NCI-H2227 treated with DMSO at 0.1 percent for 48 hours (cell line): Measurements from ENCODE around the gene RNGTT.
"Not testable (repeated sequence)": the region's sequence is repeated elsewhere in the genome, so short reads cannot be mapped to it uniquely, and the experiment has no call there.

Experiments used
- DNase-seq: peaks from one replicate; lab custom pipeline; 2025; lab: John Stamatoyannopoulos, UW

RNGTT gene

DNA sequence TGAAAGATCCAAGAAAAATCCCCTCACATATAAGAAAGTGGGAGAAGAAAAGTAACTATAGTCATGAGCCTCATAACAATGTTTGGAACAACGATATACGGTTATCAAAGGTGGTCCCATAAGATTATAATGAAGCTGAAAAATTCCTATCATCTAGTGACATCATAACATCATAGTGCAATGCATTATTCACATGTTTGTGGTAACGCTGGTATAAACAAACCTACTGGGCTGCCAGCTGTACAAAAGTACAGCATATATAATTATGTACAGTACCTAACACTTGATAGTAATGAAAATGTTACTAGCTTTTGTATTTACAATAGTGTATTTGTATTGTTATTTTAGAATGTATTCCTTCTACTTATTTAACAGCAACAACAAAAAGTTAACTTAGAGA, 240.7 kb downstream of the RNGTT start:
- DNase-seq, result no peak

DNA sequence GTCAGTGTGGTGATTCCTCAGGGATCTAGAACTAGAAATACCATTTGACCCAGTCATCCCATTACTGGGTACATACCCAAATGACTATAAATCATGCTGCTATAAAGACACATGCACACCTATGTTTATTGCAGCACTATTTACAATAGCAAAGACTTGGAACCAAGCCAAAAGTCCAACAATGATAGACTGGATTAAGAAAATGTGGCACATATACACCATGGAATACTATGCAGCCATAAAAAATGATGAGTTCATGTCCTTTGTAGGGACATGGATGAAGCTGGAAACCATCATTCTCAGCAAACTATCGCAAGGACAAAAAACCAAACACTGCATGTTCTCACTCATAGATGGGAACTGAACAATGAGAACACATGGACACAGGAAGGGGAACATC, 247.0 kb downstream of the RNGTT start:
- DNase-seq, result not testable (repeated sequence)

DNA sequence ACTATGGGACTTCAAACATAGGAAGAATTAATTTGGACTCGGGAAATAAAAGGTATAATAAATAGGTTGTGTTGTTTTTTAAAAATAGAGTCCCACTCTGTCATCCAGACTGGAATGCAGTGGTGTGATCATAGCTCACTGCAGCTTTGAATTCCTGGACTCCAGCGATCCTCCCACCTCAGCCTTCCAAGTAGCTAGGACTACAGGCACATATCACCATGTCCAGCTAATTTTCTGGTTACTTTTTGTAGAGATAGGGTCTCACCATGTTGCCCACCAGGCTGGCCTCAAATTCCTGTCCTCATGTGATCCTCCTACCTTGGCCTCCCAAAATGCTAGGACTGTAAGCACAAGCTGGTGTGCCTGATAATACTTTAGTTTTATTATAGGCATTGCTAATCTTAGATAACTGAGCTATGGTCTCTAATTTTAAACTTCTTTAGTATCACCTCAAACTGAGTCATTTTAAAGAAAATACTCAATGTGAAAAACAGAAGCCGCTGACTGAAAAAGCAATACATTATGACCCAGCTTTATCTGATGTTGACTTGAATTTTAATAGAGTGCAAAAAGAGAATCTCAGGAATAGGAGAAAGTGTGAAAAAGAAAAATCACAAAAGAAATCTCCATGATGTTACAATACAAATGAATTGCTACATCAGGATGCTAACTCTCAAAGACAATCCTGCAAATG, 251.0 kb downstream of the RNGTT start:
- no peak for DNase-seq

DNA sequence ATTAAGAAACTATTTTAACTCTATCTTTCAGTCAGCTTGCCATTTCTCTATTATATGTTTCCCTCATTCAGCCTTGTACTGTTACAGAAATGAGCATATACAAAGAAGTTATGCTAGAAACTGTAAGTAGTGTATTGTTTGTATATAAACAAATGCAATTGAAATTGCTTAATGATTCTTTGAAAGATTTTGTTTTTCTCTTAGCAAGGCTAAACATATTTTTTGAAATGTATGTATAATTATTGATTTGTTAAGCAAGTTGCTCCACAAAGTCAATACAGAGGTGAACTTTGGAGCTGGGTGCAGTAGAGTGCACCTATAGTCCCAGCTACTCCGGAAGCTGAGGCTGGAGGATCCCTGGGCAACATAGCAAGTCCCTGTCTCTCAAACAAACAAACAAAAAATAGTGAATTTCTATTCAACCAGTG, 253.6 kb downstream of the RNGTT start:
- DNase-seq, result no peak

DNA sequence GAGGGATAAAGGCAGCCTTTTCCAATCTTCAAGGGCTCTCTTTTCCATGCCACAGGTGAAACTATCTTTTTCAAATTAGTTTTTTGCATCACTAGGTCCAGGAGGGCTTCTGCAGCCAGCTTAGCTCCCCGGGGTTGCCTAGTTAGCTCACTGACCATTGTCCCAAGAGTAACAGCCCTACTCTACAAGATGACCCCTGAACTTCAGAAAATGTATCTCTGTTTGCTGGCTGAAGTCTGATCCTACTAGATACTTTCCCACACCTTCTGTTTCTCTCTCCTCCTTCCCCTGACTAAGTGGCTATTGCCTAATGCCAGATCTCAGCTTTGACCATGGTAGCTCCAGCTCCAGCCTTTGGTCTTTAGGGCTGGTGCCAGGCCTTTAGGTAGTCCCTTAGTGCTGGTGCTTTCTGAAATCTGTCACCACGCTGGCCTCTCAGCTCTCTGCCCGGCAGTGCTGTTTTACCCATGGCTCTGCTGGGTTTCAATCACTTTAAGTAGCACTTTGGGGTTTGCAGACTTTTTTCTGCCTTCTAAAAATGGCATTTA, 255.1 kb downstream of the RNGTT start:
- no peak for DNase-seq

DNA sequence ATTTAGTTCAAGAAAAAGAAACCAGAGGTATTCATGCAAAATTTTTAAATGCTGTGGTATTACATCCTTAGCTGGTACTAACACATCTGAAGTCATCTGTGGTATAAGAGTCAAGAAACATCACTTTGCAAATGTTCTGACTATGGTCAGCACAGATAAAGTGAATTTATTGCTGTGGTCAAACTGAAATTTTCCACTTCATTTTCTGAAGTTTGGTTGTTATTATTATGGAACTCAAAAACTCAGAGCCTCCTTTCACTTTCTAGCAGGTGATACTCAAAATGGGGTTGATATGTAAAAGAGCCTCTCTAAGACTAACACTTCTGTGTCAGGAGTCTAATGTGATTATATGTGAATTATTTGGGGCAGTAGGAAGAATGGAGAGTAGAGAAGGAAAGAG, 257.8 kb downstream of the RNGTT start:
- DNase-seq, result no peak

DNA sequence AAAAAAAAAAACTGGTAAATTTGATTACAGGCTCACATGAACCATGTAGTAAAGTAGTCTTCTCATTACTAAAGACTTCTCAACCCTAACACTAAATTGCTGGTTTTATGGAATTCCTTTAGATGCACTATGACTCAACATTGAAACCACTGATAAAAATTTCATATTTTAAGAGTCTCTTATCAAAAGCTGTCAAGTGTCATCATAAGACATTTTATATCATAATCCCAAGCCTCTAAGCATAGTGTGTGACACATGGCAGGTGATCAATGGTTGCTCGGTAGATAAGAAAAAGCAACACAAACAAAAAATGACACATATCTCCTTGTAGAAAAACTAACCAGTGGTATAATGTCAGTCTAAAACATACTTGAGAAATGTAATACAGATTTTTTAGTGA, 258.4 kb downstream of the RNGTT start:
- DNase-seq, result no peak

DNA sequence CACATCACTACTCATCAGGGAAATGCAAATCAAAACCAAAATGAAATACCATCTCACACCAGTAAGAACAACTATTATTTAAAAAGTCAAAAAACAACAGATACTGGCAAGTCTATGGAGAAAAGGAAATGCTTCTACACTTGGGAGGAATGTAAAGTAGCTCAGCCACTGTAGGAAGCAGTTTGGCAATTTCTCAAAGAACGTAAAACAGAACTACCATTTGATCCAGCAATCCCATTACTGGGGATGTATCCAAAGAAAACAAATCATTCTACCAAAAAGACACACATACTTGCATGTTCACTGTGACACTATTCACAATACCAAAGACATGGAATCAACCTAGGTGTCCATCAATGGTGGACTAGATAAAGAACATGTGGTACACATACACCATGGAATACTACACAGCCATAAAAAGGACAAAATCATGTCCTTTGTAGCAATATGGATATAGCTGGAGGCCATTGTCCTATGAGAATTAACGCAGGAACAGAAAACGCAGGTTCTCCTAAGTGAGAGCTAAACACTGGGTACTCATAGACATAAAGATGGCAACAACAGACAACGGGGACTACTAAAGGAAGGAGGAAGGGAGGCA, 260.4 kb downstream of the RNGTT start:
- DNase-seq, result no peak

DNA sequence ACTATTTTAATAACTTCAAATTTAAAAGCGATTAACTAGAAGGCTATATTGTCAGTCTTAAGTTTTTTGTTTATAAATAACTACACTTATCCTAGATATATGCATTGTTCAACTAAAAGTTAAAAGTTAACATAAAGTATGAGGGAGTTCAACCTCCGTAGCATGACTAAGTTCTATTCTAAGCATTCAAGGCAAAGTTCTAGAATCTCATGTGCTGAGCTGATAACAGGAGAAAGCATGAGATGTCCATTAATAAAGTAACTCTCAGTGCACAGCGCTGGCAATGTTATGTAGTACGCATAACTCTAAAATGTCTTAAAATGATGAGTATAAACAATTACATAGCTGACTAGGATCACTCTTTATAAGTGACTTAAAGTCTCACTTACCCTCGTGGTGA, 264.8 kb downstream of the RNGTT start:
- no peak for DNase-seq

DNA sequence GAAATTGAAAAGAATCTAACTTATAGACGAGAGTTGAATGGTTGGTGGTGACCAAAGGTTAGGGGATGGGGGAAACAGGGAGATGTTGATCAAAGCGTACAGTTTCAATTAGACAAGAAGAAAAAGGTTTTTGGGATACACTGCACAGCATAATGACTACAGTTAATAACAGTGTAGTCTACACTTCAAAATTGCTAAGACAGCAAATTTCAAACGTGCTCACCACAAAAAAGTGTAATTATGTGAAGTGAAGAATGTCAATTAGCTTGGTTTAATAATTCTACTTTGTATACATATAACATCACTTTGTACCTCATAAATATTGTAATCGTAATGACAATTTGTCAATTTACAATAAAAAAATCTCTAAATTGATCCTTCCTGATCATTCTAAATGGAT, 267.5 kb downstream of the RNGTT start:
- DNase-seq, result no peak

DNA sequence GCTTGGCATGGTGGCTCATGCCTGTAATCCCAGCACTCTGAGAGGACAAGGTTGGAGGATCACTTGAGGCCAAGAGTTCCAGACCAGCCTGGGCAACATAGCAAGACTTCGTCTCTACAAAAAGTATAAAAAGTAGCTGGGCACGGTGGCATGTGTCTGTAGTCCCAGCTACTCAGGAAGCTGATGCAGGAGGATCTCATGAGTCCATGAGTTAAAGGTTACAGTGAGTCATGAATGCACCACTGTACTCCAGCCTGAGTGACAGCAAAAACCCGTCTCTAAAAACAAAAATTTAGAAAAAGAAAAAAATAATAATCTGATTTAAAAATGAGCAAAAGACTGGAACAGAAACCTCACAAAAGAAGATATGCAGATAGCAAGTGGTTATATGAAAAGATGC, 279.7 kb downstream of the RNGTT start:
- DNase-seq, result no peak

DNA sequence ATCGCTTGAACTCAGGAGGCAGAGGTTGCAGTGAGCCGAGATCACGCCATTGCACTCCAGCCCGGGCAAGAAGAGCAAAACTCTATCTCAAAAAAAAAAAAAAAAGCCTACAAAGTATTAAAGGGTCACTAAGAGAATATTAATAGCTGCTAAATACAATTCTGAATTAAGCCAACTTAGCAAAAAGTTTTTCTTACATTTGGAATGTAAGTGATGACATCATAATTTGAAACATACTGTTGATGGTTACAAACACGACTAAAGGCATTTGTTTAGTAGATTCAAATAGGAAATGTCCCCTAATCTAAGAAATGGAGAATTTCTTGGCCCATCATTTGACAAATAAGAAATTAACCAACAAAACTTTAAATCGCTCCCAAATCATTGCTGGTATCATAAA, 282.8 kb downstream of the RNGTT start:
- DNase-seq, result no peak

DNA sequence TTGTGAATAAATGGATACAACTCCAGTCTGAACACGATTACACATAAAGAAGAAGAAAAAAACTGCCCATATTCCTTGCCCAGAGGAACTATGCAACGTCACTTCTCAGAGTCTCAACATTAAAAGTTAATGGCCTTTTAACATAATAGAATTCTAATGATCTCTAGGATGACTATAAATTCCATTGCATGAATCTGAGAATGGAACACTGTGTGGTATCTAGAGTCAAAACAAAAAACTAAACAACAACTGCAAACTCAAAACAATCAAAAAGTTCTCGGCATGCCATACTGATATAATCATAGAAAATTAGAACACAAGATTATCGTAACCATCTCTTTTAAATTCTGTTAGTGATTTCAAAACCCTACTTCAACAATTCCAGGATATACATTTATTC, 283.6 kb downstream of the RNGTT start:
- DNase-seq, result no peak

DNA sequence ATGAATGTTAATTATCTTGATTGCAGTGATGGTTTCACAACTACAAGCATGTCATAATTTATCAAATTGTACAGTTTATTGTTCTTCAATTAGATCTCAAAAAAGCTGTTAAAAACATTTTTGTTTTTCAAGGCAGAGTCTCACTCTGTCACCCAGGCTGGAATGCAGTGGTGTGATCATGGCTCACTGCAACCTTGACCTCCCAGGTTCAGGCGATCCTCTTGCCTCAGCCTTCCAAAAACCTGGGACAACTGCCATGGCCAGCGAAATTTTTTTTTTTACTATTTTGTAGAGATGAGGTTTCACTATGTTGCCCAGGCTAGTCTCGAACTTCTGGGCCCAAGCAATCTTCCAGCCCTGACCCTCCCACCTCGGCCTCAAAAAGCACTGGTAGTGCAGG, 286.1 kb downstream of the RNGTT start:
- DNase-seq, result no peak

DNA sequence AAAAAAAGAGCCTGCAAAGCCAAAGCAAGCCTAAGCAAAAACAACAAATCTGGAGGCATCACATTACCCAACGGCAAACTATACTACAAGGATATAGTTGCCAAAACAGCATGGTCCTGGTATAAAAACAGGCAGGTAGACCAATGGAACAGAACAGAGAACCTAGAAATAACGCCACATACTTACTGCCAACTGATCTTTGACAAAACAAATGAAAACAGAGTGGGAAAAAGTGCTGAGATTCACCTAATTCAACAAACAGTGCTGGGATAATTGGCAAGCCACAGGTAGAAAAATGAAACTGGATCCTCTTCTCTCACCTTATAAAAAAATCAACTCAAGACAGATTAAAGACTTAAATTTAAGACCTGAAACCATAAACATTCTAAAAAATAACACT, 291.8 kb downstream of the RNGTT start:
- no peak for DNase-seq

DNA sequence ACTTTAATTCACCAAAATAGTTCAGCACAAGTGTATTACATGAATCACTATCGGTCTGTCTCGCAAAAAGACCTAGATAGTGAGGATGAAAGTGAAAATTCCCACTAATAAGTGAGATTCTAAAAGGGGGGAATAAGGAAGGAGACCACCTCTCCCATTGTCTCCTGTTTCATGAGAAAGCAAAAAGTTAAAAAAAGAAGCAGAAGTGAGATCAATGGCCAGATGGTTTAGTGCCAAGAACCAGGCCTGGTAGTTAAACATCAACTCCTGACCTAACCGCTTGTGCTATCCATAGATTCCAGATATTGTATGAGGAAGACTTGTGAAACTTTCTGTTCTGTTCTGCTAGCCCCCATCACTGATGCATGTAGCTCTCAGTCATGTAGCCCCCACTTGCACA, 293.0 kb downstream of the RNGTT start:
- no peak for DNase-seq

DNA sequence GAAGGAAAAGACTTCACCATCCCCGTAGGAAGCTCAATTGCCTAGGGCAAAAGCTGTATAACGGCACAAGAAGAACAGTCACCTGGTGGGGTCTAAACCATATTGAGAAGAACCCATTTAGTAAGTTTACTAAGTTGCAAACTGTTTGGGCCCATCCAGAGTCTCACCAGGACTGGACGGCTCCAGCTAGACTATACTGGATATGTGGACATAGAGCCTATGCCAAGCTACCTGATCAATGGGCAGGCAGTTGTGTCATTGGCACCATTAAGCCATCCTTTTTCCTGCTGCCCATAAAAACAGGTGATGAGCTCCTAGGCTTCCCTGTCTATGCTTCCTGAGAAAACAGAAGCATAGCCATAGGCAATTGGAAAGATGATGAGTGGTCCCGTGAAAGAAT, 293.9 kb downstream of the RNGTT start:
- no peak for DNase-seq

DNA sequence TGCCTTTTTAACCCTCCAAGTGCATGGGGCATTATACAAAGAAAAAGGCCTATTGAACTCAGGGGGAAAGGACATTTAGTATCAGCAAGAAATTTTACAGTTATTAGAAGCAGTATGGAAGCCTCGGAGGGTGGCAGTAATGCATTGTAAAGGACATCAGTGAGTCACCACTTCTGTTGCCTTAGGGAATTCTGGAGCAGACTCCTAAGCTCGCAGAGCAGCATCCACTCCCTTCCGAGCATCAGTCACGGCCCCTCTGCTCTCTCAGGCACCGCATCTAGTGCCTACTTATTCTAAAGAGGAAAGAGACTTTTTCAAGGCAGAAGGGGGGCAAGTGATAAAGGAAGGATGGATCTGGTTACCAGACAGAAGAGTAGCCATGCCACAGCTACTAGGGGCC, 296.5 kb downstream of the RNGTT start:
- DNase-seq, result no peak

DNA sequence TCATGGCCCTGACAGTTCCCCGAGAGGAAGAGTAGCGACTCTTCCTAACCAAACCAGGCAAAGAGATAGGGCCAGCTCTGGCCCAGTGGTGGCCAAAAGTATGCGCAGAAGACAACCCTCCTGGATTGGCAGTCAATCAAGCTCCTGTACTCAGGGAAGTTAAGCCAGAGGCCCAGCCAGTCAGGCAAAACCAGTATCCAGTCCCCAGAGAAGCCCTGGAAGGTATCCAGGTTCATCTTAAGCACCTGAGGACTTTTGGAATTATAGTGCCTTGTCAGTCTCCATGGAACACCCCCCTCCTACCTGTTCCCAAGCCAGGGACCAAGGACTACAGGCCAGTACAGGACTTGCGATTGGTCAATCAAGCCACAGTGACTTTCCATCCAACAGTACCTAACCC, 298.3 kb downstream of the RNGTT start:
- DNase-seq, result no peak

DNA sequence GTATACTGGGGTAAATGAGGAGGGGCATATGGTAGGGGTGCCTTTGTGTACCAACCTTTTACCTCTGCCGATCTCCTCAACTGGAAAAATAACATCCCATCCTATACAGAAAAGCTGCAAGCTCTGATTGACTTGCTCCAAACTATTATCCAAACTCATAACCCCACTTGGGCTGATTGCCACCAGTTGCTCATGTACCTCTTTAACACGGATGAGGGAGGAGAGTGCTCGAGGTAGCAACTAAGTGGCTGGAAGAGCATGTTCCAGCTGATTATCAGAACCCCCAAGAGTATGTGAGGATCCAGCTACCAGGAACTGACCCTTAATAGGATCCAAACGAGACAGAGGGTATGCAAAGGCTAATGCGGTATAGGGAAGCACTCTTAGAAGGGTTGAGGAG, 299.6 kb downstream of the RNGTT start:
- DNase-seq, result no peak

DNA sequence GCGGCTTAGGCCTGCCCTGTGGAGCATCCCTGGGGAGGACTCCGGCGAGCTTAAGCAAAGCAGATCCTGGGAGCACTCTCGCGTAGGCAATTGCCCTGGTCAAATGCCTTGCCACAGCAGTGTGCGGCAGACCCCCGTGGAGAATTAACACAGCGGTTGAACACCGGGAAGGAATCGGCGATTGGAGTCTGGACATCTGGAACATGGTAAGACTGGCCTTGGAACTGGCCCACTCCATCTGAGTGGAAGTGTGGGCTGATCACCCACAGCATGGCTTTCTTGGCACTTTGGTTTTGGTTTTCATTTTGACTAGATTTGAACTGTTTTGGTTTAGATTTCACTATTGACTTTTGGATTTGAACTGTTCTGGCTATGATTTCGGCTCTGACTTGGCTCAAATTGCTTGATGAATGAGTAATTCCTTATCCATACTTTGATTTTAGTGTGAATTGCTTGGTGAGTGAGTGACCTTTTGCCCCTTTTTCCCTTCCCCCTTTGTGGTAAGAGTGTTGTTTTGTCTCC, 300.7 kb downstream of the RNGTT start:
- no peak for DNase-seq

DNA sequence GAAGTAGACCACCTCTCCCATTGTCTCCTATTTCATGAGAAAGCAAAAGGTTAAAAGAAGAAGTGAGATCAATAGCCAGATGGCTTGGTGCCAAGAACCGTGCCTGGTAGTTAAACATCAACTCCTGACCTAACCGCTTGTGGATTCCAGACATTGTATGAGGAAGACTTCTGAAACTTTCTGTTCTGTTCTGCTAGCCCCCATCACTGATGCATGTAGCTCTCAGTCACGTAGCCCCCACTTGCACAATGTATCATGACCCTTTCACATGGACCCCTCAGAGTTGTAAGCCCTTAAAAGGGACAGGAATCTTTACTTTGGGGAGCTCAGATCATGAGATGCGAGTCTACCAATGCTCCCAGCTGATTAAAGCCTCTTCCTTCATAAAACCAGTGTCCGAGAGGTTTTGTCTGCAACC, 301.2 kb downstream of the RNGTT start:
- no peak for DNase-seq

DNA sequence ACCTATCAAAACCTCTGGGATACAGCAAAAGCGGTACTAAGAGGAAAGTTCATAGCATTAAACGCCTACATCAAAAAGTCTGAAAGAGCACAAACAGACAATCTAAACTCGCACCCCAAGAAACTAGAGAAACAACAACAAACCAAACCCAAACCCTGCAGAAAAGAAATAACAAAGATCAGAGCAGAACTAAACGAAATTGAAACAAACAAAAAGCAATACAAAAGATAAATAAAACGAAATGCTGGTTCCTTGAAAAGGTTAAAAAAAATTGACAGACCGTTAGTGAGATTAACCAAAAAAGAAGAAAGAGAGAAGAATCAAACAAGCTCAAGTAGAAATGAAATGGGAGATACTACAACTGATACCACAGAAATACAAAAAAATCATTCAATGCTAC, 302.3 kb downstream of the RNGTT start:
- no peak for DNase-seq

DNA sequence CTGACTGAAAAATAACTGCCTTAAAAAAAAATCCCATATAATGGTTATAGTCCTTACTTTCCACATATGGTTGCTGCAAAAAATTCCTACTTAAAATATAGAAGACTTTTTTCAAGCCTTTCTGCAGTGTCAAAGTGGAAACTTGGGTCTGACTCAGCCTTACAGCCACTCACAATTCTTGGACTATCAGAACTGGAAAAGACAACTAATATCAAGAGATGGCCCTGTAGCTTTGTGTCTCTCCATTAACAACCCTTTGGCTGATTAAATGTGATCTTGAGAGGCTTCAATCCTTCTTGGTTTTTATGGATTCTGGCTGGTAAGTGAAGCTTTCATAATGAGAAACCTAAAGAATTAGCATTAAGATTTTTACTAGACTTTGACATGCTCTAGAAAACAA, 307.8 kb downstream of the RNGTT start:
- DNase-seq, result no peak
